GM13976 (cell line): Measurements from ENCODE around the gene CCDC171.

Experiments used
- DNase-seq: peaks from one replicate; pipeline ENCODE4 v3.0.0; 2012; ENCODE audit warnings: low spot score
- CTCF ChIP-seq: IDR thresholded peaks from 2 replicates; pipeline ENCODE4 v1.5.1; 2012; ENCODE audit warnings: borderline replicate concordance, mild to moderate bottlenecking; ENCODE audit not compliant: insufficient read depth; ENCODE audit errors: extremely low read depth, missing control alignments, control extremely low read depth
- in situ Hi-C: fragments of 300-500 bp; cut with MboI; formaldehyde crosslinking; loops from one replicate; pipeline ENCODE4 v1.12.0; 2022; ENCODE audit warnings: low sequenced_read_pairs, mixed read lengths, inconsistent platforms; ENCODE audit not compliant: unreplicated experiment

The CCDC171 gene

GRCh38 chr9:15936306-15936921, 383.6 kb downstream of the CCDC171 start:
- no peak for DNase-seq
- in situ Hi-C loops: no loop called here
- no peak for TF ChIP-seq CTCF

- DNase-seq: no peak
- in situ Hi-C loops: no loop called here
- no peak for TF ChIP-seq CTCF
These were observed 390.1 kb downstream of the CCDC171 start for GRCh38 chr9:15942831-15943424.

- in situ Hi-C loops: no loop called here
These were observed 391.5 kb downstream of the CCDC171 start for GRCh38 chr9:15944341-15944740.

GRCh38 chr9:15959663-15960062, 406.8 kb downstream of the CCDC171 start:
- no peak for DNase-seq
- TF ChIP-seq CTCF: no peak
- in situ Hi-C loops: no loop called here

More at GRCh38 chr9:15944341-15944740, 391.5 kb downstream of the CCDC171 start:
- TF ChIP-seq CTCF: no peak
- no peak for DNase-seq

- no peak for DNase-seq
- in situ Hi-C loops: no loop called here
- no peak for TF ChIP-seq CTCF
These were observed 408.4 kb downstream of the CCDC171 start for GRCh38 chr9:15961217-15961616.

- no peak for TF ChIP-seq CTCF
- no peak for DNase-seq
- in situ Hi-C loops: no loop called here
These were observed 412.5 kb downstream of the CCDC171 start for GRCh38 chr9:15965246-15965745.

- in situ Hi-C loops: no loop called here
- no peak for DNase-seq
- TF ChIP-seq CTCF: no peak
These were observed 413.6 kb downstream of the CCDC171 start for GRCh38 chr9:15966471-15966870.
